Measurements from ENCODE around the gene CNTN5. TPM values are rescaled to one million over a fixed set of nuclear protein-coding genes. Genes with fewer than 3 reads are reported as not detected.

CNTN5 gene
- polyA plus RNA-seq, 3 donors: 0.10 TPM; not detected in 2

GRCh38 chr11:99148352-99148751 lies 127.6 kb downstream of the CNTN5 start:
- H3K27ac ChIP-seq (ENCODE audit: low read depth, low read length): no peak overlapping the region

- WGBS, 3 donors: 70 to 91% (median 74%) methylated on average over 5 of the region's 5 CpGs
- no peak overlapping the region for H3K27ac ChIP-seq (ENCODE audit: low read depth, low read length)
Observed at GRCh38 chr11:99154277-99154676, 133.5 kb downstream of the CNTN5 start.

- WGBS, 3 donors: 51 to 65% (median 54%) methylated on average over 2 of the region's 2 CpGs
Observed at GRCh38 chr11:99160447-99160846, 139.7 kb downstream of the CNTN5 start.

GRCh38 chr11:99162819-99163218 lies 142.1 kb downstream of the CNTN5 start:
- 80 to 85% (median 85%) methylated on average over 5 of the region's 5 CpGs for WGBS, 3 donors
- no peak overlapping the region for H3K27ac ChIP-seq (ENCODE audit: low read depth, low read length)

More at GRCh38 chr11:99160447-99160846, 139.7 kb downstream of the CNTN5 start:
- no peak overlapping the region for H3K27ac ChIP-seq (ENCODE audit: low read depth, low read length)

GRCh38 chr11:99170591-99170990 lies 149.8 kb downstream of the CNTN5 start:
- H3K27ac ChIP-seq (ENCODE audit: low read depth, low read length): no peak overlapping the region

GRCh38 chr11:99171330-99171729 lies 150.6 kb downstream of the CNTN5 start:
- 69 to 78% (median 76%) methylated on average over 5 of the region's 5 CpGs for WGBS, 3 donors
- H3K27ac ChIP-seq (ENCODE audit: low read depth, low read length): no peak overlapping the region

- no peak overlapping the region for H3K27ac ChIP-seq (ENCODE audit: low read depth, low read length)
Observed at GRCh38 chr11:99176430-99176829, 155.7 kb downstream of the CNTN5 start.

GRCh38 chr11:99177446-99177845 lies 156.7 kb downstream of the CNTN5 start:
- no peak overlapping the region for H3K27ac ChIP-seq (ENCODE audit: low read depth, low read length)
- 72 to 83% (median 72%) methylated on average over 2 of the region's 2 CpGs for WGBS, 3 donors

- H3K27ac ChIP-seq (ENCODE audit: low read depth, low read length): no peak overlapping the region
Observed at GRCh38 chr11:99184146-99184545, 163.4 kb downstream of the CNTN5 start.

- 49 to 74% (median 73%) methylated on average over 2 of the region's 2 CpGs for WGBS, 3 donors
- no peak overlapping the region for H3K27ac ChIP-seq (ENCODE audit: low read depth, low read length)
Observed at GRCh38 chr11:99188221-99188620, 167.5 kb downstream of the CNTN5 start.

GRCh38 chr11:99192716-99193115 lies 172.0 kb downstream of the CNTN5 start:
- no peak overlapping the region for H3K27ac ChIP-seq (ENCODE audit: low read depth, low read length)
- 58 to 81% (median 80%) methylated on average over 1 of the region's 1 CpG for WGBS, 3 donors

GRCh38 chr11:99197477-99197876 lies 176.7 kb downstream of the CNTN5 start:
- 29 to 83% (median 64%) methylated on average over 1 of the region's 1 CpG for WGBS, 3 donors
- H3K27ac ChIP-seq (ENCODE audit: low read depth, low read length): no peak overlapping the region

GRCh38 chr11:99198215-99198614 lies 177.5 kb downstream of the CNTN5 start:
- 27 to 40% (median 33%) methylated on average over 3 of the region's 3 CpGs for WGBS, 3 donors
- no peak overlapping the region for H3K27ac ChIP-seq (ENCODE audit: low read depth, low read length)

GRCh38 chr11:99199341-99199740 lies 178.6 kb downstream of the CNTN5 start:
- WGBS, 3 donors: 27 to 74% (median 52%) methylated on average over 3 of the region's 3 CpGs
- no peak overlapping the region for H3K27ac ChIP-seq (ENCODE audit: low read depth, low read length)

- 62 to 72% (median 70%) methylated on average over 3 of the region's 3 CpGs for WGBS, 3 donors
- no peak overlapping the region for H3K27ac ChIP-seq (ENCODE audit: low read depth, low read length)
Observed at GRCh38 chr11:99200720-99201119, 180.0 kb downstream of the CNTN5 start.

- 79 to 83% (median 80%) methylated on average over 1 of the region's 1 CpG for WGBS, 3 donors
- H3K27ac ChIP-seq (ENCODE audit: low read depth, low read length): no peak overlapping the region
Observed at GRCh38 chr11:99208813-99209212, 188.1 kb downstream of the CNTN5 start.

GRCh38 chr11:99229544-99229943 lies 208.8 kb downstream of the CNTN5 start:
- no peak overlapping the region for H3K27ac ChIP-seq (ENCODE audit: low read depth, low read length)
- 64 to 78% (median 68%) methylated on average over 2 of the region's 2 CpGs for WGBS, 3 donors

- H3K27ac ChIP-seq (ENCODE audit: low read depth, low read length): no peak overlapping the region
Observed at GRCh38 chr11:99234534-99234933, 213.8 kb downstream of the CNTN5 start.

- WGBS, 3 donors: 53 to 68% (median 55%) methylated on average over 1 of the region's 1 CpG
- no peak overlapping the region for H3K27ac ChIP-seq (ENCODE audit: low read depth, low read length)
Observed at GRCh38 chr11:99238401-99238800, 217.7 kb downstream of the CNTN5 start.

GRCh38 chr11:99240192-99241030 lies 219.7 kb downstream of the CNTN5 start:
- H3K27ac ChIP-seq (ENCODE audit: low read depth, low read length): no peak overlapping the region
- WGBS, 3 donors: 60 to 81% (median 74%) methylated on average over 8 of the region's 8 CpGs

GRCh38 chr11:99241066-99241465 lies 220.3 kb downstream of the CNTN5 start:
- WGBS, 3 donors: 55 to 82% (median 78%) methylated on average over 2 of the region's 2 CpGs
- no peak overlapping the region for H3K27ac ChIP-seq (ENCODE audit: low read depth, low read length)

All from adipose tissue (tissue), 3 donors.